CMK (cell line): ENCODE measurements around the gene CCT5.
"Not testable (repeated sequence)": the region's sequence is repeated elsewhere in the genome, so short reads cannot be mapped to it uniquely, and the experiment has no call there.

ENCODE experiments used
- DNase-seq: peaks from one replicate; pipeline ENCODE4 v3.0.0-alpha.2; 2010; ENCODE audit warnings: low read depth

CCT5 gene

GRCh38 chr5:10277773-10278630, 27.9 kb downstream of the CCT5 start:
- DNase-seq = no peak

- DNase-seq = no peak
Measured at GRCh38 chr5:10278658-10279279, 28.7 kb downstream of the CCT5 start.

GRCh38 chr5:10279328-10279727, 29.2 kb downstream of the CCT5 start:
- DNase-seq = no peak

GRCh38 chr5:10279925-10280720, 30.0 kb downstream of the CCT5 start:
- DNase-seq = no peak

- peak; percentile 45 for DNase-seq
Measured at GRCh38 chr5:10283927-10284635, 34.0 kb downstream of the CCT5 start.

- not testable (repeated sequence) for DNase-seq
Measured at GRCh38 chr5:10285362-10285761, 35.3 kb downstream of the CCT5 start.

- DNase-seq = no peak
Measured at GRCh38 chr5:10286162-10286861, 36.2 kb downstream of the CCT5 start.

- DNase-seq = no peak
Measured at GRCh38 chr5:10286862-10287227, 36.8 kb downstream of the CCT5 start.

GRCh38 chr5:10288592-10289219, 38.6 kb downstream of the CCT5 start:
- no peak for DNase-seq

- DNase-seq = no peak
Measured at GRCh38 chr5:10289353-10289752, 39.3 kb downstream of the CCT5 start.

- no peak for DNase-seq
Measured at GRCh38 chr5:10289991-10290390, 39.9 kb downstream of the CCT5 start.

GRCh38 chr5:10290438-10290837, 40.4 kb downstream of the CCT5 start:
- DNase-seq = no peak

- no peak for DNase-seq
Measured at GRCh38 chr5:10291692-10292339, 41.7 kb downstream of the CCT5 start.

- no peak for DNase-seq
Measured at GRCh38 chr5:10293907-10294662, 44.0 kb downstream of the CCT5 start.

GRCh38 chr5:10295619-10296326, 45.7 kb downstream of the CCT5 start:
- DNase-seq = no peak

GRCh38 chr5:10297646-10298204, 47.6 kb downstream of the CCT5 start:
- DNase-seq = no peak

GRCh38 chr5:10300246-10300645, 50.2 kb downstream of the CCT5 start:
- DNase-seq = no peak

- DNase-seq = no peak
Measured at GRCh38 chr5:10301266-10301665, 51.2 kb downstream of the CCT5 start.
